B cell (primary cell): ENCODE data around the gene ACBD3. TPM values are rescaled to one million over a fixed set of nuclear protein-coding genes. Genes with fewer than 3 reads are reported as not detected.

Experiments used
- ATAC-seq: fragments of 200-7000 bp; cut with Tn5 transposase; one replicate; pipeline ENCODE4 v1.10.0; 2021; ENCODE audit warnings: low read depth, mild to moderate bottlenecking, moderate number of reproducible peaks, moderate library complexity
- CTCF ChIA-PET: fragments of 350-600 bp; sonication (Branson Sonifier 250); formaldehyde crosslinking; loops from one replicate; lab custom pipeline; 2021; ENCODE audit warnings: antibody characterized with exemption, inconsistent platforms; lab: Charles Lee
- POLR2A ChIA-PET: fragments of 350-600 bp; sonication (Branson Sonifier 250); formaldehyde crosslinking; loops from one replicate; lab custom pipeline; 2021; ENCODE audit warnings: antibody characterized with exemption; lab: Charles Lee
- DNase-seq: peaks from one replicate; pipeline ENCODE4 v3.0.0; 2013
- H2AFZ ChIP-seq: 2 replicates; pipeline ENCODE4 v1.6.1; 2012; ENCODE audit warnings: mild to moderate bottlenecking, low read depth, low read length; ENCODE audit not compliant: insufficient read depth, poor library complexity, severe bottlenecking
- H3K27ac ChIP-seq, 2 donors: 1 replicate in 1 of 2; 2 replicates in 1 of 2; pipeline ENCODE4 v1.5.1; 2012 to 2013; ENCODE audit warnings: low read length in 2 of 2, mild to moderate bottlenecking in 2 of 2, moderate library complexity in 1 of 2
- H3K27me3 ChIP-seq, 4 experiments: fragments of 200-600 bp in 1 of 4; sonication (generic) in 1 of 4; replicated peaks in 1 of 4; 1 replicate in 2 of 4; 2 replicates in 2 of 4; pipeline versions ENCODE4 v1.6.1 to v1.7.0; 2013 to 2016; ENCODE audit warnings: low read length in 3 of 4, mild to moderate bottlenecking in 2 of 4, mixed read lengths in 1 of 4, moderate library complexity in 1 of 4; ENCODE audit not compliant: insufficient read depth in 4 of 4, control insufficient read depth in 3 of 4; ENCODE audit errors: control extremely low read depth in 1 of 4
- H3K36me3 ChIP-seq, 2 experiments: replicated peaks in 1 of 2; 1 replicate in 1 of 2; 2 replicates in 1 of 2; pipeline versions ENCODE4 v1.6.1 to v1.7.1; 2013; ENCODE audit warnings: low read length in 1 of 2; ENCODE audit not compliant: insufficient read depth in 2 of 2, control insufficient read depth in 1 of 2; ENCODE audit errors: control extremely low read depth in 1 of 2, extremely low read depth in 1 of 2
- H3K4me1 ChIP-seq, 2 donors: fragments of 200-600 bp in 1 of 2; sonication (generic) in 1 of 2; 1 replicate in 1 of 2; 2 replicates in 1 of 2; pipeline versions ENCODE4 v1.5.1 to v1.6.1; 2013 to 2017; ENCODE audit warnings: low read length in 2 of 2; ENCODE audit not compliant: control insufficient read depth in 2 of 2, insufficient read depth in 2 of 2
- H3K4me2 ChIP-seq: replicated peaks from 2 replicates; pipeline ENCODE3; 2012; ENCODE audit warnings: mild to moderate bottlenecking, low read depth, low read length; ENCODE audit not compliant: poor library complexity, severe bottlenecking
- H3K4me3 ChIP-seq, 5 experiments: fragments of 200-600 bp in 1 of 5; sonication (generic) in 1 of 5; 1 replicate in 3 of 5; 2 replicates in 2 of 5; pipeline versions ENCODE4 v1.5.1 to v1.7.0; 2011 to 2016; ENCODE audit warnings: low read length in 4 of 5, mild to moderate bottlenecking in 4 of 5, low read depth in 2 of 5, control low read depth in 1 of 5, moderate library complexity in 1 of 5; ENCODE audit not compliant: insufficient read depth in 1 of 5; ENCODE audit errors: control extremely low read depth in 1 of 5, extremely low read depth in 1 of 5
- H3K79me2 ChIP-seq: fragments of 200-600 bp; sonication (generic); one replicate; pipeline ENCODE4 v1.6.0; 2016; ENCODE audit warnings: low read length; ENCODE audit not compliant: control insufficient read depth, insufficient read depth
- H3K9ac ChIP-seq: fragments of 200-600 bp; sonication (generic); 2 replicates; pipeline ENCODE4 v1.6.1; 2017; ENCODE audit warnings: mild to moderate bottlenecking, low read length, moderate library complexity
- H3K9me3 ChIP-seq, 3 donors: one replicate each; pipeline versions ENCODE4 v1.6.1 to v1.7.1; 2013; ENCODE audit warnings: low read length in 2 of 3; ENCODE audit not compliant: control insufficient read depth in 2 of 3, insufficient read depth in 1 of 3; ENCODE audit errors: control extremely low read depth in 1 of 3
- H4K20me1 ChIP-seq: 2 replicates; pipeline ENCODE4 v1.6.0; 2012; ENCODE audit warnings: mild to moderate bottlenecking, low read length; ENCODE audit not compliant: insufficient read depth, control insufficient read depth, poor library complexity, severe bottlenecking
- H3K27ac Mint-ChIP-seq: one replicate; pipeline ENCODE4 v1.8.0; 2021; ENCODE audit warnings: mixed read lengths
- H3K27me3 Mint-ChIP-seq: one replicate; pipeline ENCODE4 v1.8.0; 2021; ENCODE audit warnings: mixed read lengths
- H3K4me1 Mint-ChIP-seq: one replicate; pipeline ENCODE4 v1.8.0; 2021; ENCODE audit warnings: mixed read lengths
- H3K4me3 Mint-ChIP-seq: one replicate; pipeline ENCODE4 v1.8.0; 2021; ENCODE audit warnings: mixed read lengths
- H3K9me3 Mint-ChIP-seq: one replicate; pipeline ENCODE4 v1.8.0; 2022; ENCODE audit warnings: mixed read lengths; ENCODE audit not compliant: insufficient read depth
- EZH2 ChIP-seq: IDR thresholded peaks from 2 replicates; pipeline ENCODE4 v1.6.1; 2012; ENCODE audit warnings: borderline replicate concordance, low read depth, mild to moderate bottlenecking, moderate library complexity, low read length; ENCODE audit not compliant: insufficient read depth, poor library complexity, severe bottlenecking
- WGBS: methylation state at CpG from one replicate; pipeline ENCODE4 v1.1.5; 2013; ENCODE audit warnings: missing lambda C conversion rate; ENCODE audit not compliant: insufficient coverage; 5-methylcytosine and 5-hydroxymethylcytosine counted together
- intact Hi-C: fragments of 100-400 bp; cut with micrococcal nuclease; formaldehyde crosslinking; loops from one replicate; pipeline ENCODE4 v1.10.0; 2022
- polyA plus RNA-seq: library from polyadenylated mRNA; depleted of rRNA; stranded (reverse); fragments of >200 nt; gene quantifications from 2 replicates; pipeline ENCODE4 v1.2.3, GENCODE V29; 2012
- total RNA-seq, 2 donors: library from RNA; stranded (reverse); fragments of 120-200 nt in 1 of 2; gene quantifications; 1 replicate in 1 of 2; 2 replicates in 1 of 2; pipeline versions ENCODE4 v1.2.3 to v1.2.4, GENCODE V29; 2013 to 2022
- TF ChIP-seq, protein P1 (sequence below): fragments of 200-600 bp; IDR thresholded peaks from one replicate; pipeline ENCODE4 v1.8.0; 2022; ENCODE audit warnings: antibody characterized with exemption, mild to moderate bottlenecking

ACBD3 gene
- total and polyA plus RNA-seq, 2 donors (not counting 1 experiment from before 2014, with no cell fraction given), result 16.2 to 60.6 TPM

- 71% methylated on average over 4 of the region's 5 CpGs for WGBS
Measured at GRCh38 chr1:226216056-226216455, 29.5 kb upstream of the ACBD3 start.

DNA sequence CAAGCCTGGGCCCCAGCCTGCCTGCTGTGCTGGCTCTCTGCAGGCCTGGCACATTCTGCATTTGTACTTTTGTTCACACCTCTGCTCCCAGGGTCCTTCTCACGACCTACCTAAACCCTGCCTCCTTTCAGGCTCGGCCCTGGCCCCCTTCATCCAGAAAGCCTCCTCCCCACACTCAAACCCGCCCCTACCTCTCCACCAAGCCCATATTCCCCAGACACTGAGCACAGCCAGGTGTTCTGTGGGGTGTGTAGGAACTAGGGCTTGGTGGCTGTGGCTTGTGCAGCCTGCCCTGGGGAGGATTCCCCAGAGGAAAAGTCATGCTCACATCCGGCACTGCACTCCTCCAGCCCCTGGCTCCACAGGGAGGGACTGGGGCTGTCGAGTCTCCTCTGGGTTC is 28.7 kb upstream of the ACBD3 start:
- TF ChIP-seq, protein P1, sequence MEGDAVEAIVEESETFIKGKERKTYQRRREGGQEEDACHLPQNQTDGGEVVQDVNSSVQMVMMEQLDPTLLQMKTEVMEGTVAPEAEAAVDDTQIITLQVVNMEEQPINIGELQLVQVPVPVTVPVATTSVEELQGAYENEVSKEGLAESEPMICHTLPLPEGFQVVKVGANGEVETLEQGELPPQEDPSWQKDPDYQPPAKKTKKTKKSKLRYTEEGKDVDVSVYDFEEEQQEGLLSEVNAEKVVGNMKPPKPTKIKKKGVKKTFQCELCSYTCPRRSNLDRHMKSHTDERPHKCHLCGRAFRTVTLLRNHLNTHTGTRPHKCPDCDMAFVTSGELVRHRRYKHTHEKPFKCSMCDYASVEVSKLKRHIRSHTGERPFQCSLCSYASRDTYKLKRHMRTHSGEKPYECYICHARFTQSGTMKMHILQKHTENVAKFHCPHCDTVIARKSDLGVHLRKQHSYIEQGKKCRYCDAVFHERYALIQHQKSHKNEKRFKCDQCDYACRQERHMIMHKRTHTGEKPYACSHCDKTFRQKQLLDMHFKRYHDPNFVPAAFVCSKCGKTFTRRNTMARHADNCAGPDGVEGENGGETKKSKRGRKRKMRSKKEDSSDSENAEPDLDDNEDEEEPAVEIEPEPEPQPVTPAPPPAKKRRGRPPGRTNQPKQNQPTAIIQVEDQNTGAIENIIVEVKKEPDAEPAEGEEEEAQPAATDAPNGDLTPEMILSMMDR, result no peak
- TF ChIP-seq EZH2, result no peak
- Histone ChIP-seq H3K27ac (no peak overlapping the region), H3K4me2 (no peak overlapping the region), H4K20me1 (no peaks in the 10 kb centered on the region), H3K27me3 (no peaks in the 10 kb centered on the region), H3K36me3 (no peaks in the 10 kb centered on the region), H3K79me2 (no peaks in the 10 kb centered on the region), H3K4me1 (peaks cover 8 to 11% of the 10 kb centered on the region in 2 donors), H3K9ac (no peak overlapping the region), H3K4me3 (no peak overlapping the region), H3K9me3 (no peaks in the 10 kb centered on the region), H2AFZ (peak overlapping the region; percentile 45)
- H3K4me1 Mint-ChIP-seq, result peaks cover 10% of the 10 kb centered on the region
- H3K27me3 Mint-ChIP-seq, result no peaks in the 10 kb centered on the region
- H3K9me3 Mint-ChIP-seq, result no peaks in the 10 kb centered on the region
- no peak for DNase-seq
- ATAC-seq, result no peak
- ChIA-PET CTCF (no interaction called here), POLR2A (interaction anchor here (0.6 kb wide), 1 partner anchor 29 kb away, joined by 4 read pairs; no protein-coding TSS in a partner anchor)
- no peak overlapping the region for H3K4me3 Mint-ChIP-seq
- WGBS, result 16% methylated on average over 3 of the region's 5 CpGs
- no peak overlapping the region for H3K27ac Mint-ChIP-seq
- intact Hi-C loops, result no loop called here

More at GRCh38 chr1:226216056-226216455, 29.5 kb upstream of the ACBD3 start:
- H3K9me3 ChIP-seq, result no peaks in the 10 kb centered on the region
- H2AFZ ChIP-seq, result peak overlapping the region; percentile 2
- H3K9ac ChIP-seq, result no peak overlapping the region
- no peaks in the 10 kb centered on the region for H4K20me1 ChIP-seq
- no peak overlapping the region for H3K4me3 Mint-ChIP-seq
- no peak overlapping the region for H3K4me2 ChIP-seq
- no peak overlapping the region for H3K27ac ChIP-seq
- ATAC-seq (no peak), DNase-seq (no peak)
- CTCF ChIA-PET, result no interaction called here
- H3K4me1 Mint-ChIP-seq, result peaks cover 10% of the 10 kb centered on the region
- H3K4me1 ChIP-seq, result peaks cover 8 to 11% of the 10 kb centered on the region in 2 donors
- H3K27ac Mint-ChIP-seq, result no peak overlapping the region
- H3K4me3 ChIP-seq, result no peak overlapping the region
- H3K9me3 Mint-ChIP-seq, result no peaks in the 10 kb centered on the region
- POLR2A ChIA-PET, result no interaction called here
- H3K36me3 ChIP-seq, result no peaks in the 10 kb centered on the region
- H3K79me2 ChIP-seq, result no peaks in the 10 kb centered on the region
- H3K27me3 Mint-ChIP-seq, result no peaks in the 10 kb centered on the region
- intact Hi-C loops, result no loop called here
- TF ChIP-seq, protein P1, result no peak
- no peaks in the 10 kb centered on the region for H3K27me3 ChIP-seq
